LNCaP clone FGC (cell line): ENCODE data around the gene PCBP2.

Experiments
- DNase-seq: peaks from one replicate; pipeline ENCODE4 v3.0.0-alpha.2; 2011; ENCODE audit warnings: low read depth
- H3K4me3 ChIP-seq: 2 replicates; pipeline ENCODE4 v1.5.1; 2011; ENCODE audit warnings: mild to moderate bottlenecking, low read depth, low read length, control low read depth
- TF ChIP-seq, protein P1 (sequence below): IDR thresholded peaks from 2 replicates; pipeline ENCODE4 v1.5.1; 2012; ENCODE audit warnings: mild to moderate bottlenecking; ENCODE audit not compliant: control insufficient read depth, insufficient read depth; ENCODE audit errors: extremely low read depth

The PCBP2 gene

DNA sequence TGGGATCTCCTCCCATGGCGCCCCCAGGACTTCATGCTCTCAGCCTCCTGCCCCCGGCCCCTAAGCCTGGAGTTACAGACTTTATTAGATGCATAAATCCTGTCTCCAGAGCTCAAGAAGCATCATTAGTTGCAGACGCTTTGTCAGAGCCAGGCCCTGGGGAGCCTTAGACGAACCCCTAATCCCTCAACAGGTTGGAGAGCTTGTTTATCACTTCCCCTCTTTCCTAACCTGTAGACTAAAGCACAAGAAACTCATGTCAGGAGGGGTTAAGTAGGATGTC is 55.6 kb downstream of the PCBP2 start:
- no peak overlapping the region for H3K4me3 ChIP-seq
- no peak for DNase-seq
- TF ChIP-seq, protein P1, sequence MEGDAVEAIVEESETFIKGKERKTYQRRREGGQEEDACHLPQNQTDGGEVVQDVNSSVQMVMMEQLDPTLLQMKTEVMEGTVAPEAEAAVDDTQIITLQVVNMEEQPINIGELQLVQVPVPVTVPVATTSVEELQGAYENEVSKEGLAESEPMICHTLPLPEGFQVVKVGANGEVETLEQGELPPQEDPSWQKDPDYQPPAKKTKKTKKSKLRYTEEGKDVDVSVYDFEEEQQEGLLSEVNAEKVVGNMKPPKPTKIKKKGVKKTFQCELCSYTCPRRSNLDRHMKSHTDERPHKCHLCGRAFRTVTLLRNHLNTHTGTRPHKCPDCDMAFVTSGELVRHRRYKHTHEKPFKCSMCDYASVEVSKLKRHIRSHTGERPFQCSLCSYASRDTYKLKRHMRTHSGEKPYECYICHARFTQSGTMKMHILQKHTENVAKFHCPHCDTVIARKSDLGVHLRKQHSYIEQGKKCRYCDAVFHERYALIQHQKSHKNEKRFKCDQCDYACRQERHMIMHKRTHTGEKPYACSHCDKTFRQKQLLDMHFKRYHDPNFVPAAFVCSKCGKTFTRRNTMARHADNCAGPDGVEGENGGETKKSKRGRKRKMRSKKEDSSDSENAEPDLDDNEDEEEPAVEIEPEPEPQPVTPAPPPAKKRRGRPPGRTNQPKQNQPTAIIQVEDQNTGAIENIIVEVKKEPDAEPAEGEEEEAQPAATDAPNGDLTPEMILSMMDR = no peak

DNA sequence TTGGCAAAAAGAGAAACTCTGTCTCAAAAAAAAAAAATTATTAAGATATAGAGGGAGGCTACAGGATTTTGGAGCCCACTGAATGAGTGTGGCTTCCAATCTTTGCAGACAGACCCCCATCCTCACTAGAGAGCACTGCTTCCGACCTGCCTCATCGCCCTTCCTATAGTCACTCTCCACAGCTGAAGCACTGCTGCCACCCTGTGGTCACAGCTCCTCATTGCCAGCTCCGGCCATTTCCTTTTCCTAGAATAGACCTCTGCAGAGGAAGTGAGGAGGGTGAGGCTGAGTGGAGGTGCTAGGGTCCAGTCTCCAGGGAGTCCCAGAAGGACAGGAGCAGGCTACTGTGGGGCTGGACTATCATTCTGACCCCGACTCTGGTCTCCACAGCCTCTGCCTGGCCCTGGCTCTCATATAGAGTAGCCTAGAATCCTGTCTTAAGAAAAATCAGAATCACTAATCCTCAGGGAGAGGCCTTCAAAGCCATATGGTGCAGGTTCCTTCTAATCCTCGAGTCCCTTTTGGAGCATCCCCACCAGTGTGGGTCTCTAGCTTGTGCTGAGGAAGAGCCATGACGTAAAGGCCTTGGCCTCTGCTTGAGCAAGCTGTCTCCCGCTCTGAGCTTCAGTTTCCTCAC is 56.8 kb downstream of the PCBP2 start:
- no peak overlapping the region for H3K4me3 ChIP-seq
- TF ChIP-seq, protein P1 = peak; percentile 99
- DNase-seq = no peak

DNA sequence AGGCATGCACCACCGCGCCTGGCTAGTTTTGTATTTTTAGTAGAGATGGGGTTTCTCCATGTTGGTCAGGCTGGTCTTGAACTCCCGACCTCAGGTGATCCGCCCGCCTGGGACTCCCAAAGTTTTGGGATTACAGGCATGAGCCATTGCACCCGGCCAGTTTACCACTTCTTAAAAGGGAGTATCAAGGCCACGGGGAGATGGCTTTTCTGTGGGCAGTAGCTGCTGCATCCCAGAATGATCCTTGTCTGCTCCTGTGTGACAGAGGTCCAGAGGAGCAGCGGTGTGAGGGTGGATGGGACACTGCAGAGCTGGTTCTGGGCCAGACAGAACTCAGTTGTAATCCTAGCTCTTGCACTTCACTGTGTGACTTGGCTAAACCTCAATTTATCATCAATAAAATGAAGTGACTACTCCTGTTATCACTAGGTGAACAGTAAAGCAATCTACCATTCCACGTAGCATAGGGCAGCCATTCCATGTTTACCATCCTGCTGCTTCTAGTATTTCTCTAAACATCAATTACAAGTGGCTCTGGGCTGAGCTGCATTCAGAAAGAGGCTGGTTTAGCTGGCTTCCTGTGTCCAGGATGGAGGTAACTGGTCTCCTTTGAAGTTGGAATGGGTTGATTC is 58.4 kb downstream of the PCBP2 start:
- DNase-seq = peak; percentile 58
- TF ChIP-seq, protein P1 = no peak
- no peak overlapping the region for H3K4me3 ChIP-seq

DNA sequence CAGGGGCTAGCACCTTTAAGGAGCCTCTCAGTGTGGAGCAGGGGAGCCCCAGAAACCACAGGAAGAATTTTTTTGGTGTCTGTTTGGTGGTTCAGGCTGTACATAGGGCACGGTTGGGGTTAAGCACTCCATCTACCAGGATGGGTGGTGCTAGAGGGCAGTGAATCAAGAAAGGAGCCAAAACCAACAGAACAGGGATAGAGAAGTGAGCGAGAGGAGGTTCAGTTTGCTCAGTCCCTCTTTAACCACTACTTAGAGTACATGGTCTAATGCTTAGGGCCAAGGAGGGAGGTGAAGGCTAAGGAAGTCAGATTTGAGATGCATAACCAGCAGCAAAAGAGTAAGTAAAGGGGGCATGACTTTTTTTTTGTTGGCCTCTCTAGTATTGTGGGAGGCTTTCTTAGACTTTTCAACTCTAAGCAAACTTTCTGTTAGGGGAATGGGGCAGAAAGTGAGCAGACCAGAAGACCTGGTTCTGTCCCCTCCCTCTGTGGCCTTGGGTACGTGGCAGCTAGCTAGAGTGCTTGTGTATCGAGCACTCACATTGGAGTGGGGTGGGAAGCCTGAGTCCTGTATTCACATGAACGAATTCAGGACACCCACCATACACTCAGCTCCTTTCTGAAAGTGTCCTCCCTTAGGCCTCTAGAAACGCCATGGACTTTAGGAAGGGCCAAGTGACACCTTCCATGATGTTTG is 62.0 kb downstream of the PCBP2 start:
- TF ChIP-seq, protein P1 = no peak
- no peak for DNase-seq

DNA sequence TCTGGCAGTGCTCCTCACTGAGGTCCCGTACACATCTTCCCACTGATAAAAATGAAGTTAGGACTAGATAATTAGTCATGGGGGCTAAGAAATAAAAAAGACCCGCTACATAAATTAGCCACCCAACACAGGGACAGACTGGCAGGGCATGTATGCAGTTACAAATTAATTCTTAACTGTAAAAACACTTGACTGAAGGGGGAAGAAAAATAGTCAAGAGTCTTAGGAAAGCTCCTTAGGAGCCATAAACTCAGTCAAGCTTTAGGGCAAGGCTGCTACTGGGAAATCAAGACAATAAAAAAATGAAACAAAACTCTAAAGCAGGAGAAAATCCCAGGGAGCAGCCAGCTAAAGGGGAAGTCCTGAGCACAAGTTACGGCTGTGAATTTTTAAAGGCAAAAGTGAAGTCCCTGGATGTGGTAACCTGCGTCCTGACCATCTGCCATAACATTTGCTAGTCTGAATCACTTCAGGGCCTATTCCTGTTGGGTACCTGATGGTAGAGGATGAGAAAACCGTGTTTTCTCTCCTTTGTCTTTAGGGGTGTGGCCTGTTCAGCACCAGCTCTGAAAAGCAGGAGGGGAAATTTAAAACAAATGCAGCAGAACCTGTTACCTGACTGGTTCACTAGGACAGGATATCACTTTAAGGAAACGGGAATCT is 62.9 kb downstream of the PCBP2 start:
- DNase-seq = no peak
- TF ChIP-seq, protein P1 = no peak

More for the DNA sequence above, 62.0 kb downstream of the PCBP2 start:
- no peak overlapping the region for H3K4me3 ChIP-seq

DNA sequence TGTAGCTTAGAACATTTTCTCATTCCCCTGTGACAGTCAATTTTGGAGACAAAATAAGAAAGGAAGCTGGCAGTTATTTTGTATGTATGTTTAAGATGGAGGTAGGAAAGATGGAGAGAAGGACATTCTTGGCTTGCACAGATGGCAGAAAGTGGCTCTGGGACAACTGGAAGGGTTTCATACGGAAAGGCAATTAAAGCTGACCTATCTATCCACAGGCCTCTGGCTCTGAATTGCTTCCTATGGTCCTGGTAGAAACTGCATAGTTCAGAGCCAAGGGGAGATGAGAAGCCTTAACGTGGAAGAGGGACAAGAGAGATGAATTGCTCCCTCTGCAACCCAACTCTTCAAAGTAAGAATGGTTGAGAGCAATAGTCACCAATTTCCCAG is 63.4 kb downstream of the PCBP2 start:
- no peak for DNase-seq
- TF ChIP-seq, protein P1 = no peak
- no peak overlapping the region for H3K4me3 ChIP-seq

More for the DNA sequence above, 62.9 kb downstream of the PCBP2 start:
- H3K4me3 ChIP-seq = no peak overlapping the region
